Activated CD8-positive, alpha-beta memory T cell treated with anti-CD3 and anti-CD28 coated beads for 48 hours (primary cell): ENCODE measurements around the gene ZNF605.
"Not testable (repeated sequence)": the region's sequence is repeated elsewhere in the genome, so short reads cannot be mapped to it uniquely, and the experiment has no call there.

Experiments used
- DNase-seq, 3 experiments: peaks; one replicate each; pipeline ENCODE4 v3.0.0-alpha.2; 2020; ENCODE audit warnings: low read depth in 2 of 3, low spot score in 2 of 3

ZNF605 gene

DNA sequence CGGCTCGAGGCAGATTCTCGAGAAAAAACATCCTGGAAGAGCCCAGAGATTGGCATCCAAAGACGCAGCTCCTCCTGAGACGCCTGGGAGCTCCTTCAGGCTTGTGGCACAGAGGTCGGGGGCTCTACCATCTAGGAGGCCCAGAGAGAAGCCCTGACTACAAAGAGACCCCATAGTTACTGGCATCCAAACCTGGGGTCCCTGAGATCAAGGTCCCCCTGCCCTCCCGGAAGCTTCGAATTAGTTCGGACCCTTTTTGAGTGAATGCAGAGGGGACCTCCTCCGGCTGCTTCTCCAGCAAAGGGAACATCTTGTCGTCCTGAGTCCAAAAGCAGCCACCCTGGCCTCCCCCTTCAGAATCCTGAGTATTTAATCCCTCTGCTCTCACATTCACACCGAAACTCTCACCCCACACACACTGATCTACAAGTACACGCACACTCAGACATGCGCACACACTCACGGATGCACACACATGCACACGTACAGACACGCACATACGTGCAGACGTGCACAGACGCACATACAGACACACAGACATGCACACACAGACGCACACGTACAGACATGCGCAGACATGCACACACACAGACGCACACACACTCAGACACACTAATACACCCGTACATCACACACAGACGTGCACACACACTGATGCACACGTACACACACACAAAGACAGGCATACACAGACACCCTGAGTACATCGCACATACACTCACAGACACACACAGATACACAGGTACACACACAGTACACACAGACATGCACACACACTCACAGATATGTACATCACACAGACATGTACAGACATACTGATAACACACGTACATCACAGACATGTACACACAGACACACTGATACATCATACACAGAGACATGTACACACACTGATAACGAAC, 5.9 kb downstream of the ZNF605 start:
- DNase-seq = no peak

GRCh38 chr12:132948146-132949066, 7.7 kb downstream of the ZNF605 start:
- no peak for DNase-seq

GRCh38 chr12:132946246-132946820, 9.8 kb downstream of the ZNF605 start:
- no peak for DNase-seq

DNA sequence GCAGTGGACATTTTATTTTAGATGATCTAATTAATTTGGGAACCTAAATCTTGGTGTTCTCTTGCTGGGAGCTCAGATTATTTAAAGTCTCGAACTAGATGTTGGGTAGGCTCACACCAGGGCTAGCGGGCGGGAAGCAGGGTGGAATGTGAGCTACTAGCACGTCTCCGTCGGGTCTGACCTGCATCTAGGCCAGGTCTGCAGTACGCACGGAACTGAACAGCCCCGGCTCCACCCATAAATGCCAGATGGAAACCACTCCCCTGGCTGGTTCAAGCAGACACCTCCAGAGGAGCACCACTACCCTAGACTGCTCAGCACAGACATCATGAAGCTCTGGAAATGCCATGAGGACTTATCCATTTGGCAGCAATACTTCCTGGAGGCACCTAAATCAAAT, 10.3 kb downstream of the ZNF605 start:
- no peak for DNase-seq

- no peak for DNase-seq
Measured at GRCh38 chr12:132942611-132943010, 13.5 kb downstream of the ZNF605 start.

DNA sequence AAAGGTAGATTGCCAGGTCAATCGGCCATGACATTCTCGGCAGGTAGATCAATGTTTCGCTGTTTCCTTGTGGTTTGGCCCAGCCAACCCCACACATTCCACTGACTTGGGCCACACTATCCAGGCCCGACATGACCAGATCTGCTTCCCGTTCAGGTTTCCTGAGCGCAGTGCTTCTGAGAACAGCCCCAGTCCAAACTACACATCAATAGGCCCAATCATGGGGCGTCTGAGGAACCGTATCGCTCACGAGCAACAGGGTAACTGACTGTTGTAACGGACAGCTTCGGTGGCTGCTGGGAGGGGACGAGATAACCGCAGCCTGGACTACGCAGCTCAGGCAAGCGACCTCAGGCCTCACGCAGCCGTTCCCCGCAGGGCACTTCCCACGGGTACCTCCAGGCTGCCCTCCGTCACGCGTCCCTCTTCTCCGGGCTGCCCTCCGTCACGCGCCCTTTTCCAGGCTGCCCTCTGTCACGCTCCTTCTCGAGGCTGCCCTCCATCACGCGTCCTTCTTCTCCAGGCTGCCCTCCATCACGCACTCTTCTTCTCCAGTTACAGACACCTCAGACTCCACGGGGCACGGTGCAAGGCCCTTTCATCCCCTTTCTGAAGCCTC, 14.7 kb downstream of the ZNF605 start:
- no peak for DNase-seq

DNA sequence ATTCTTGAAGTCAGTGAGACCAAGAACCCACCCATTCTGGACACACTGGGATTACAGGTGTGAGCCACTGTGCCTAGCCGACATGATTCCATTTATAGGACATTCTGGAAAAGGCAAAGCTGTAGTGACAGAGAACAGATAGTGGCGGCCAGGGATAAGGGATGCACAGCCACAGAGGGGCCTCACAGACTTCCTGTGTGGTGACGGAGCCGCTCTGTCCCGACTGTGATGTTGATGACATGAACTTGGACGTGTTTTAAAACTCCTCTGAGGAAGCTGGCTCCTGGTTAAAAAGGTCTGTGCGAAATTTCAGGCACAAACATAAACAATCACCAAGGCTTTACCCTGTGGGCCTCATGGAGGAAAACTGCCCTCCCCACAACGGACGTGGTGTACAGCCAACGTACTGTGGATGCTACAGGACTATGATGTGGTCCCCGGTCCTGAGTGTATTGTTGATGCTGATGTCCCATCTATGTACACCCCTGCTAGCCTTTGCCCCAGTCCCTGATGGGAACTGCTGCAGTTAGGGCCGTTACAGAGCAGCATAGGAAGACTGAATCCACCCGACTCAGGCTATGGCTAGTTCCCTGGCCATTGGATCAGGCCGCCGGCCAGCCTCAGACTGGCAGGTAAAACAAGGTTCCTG, 15.9 kb downstream of the ZNF605 start:
- DNase-seq = no peak

DNA sequence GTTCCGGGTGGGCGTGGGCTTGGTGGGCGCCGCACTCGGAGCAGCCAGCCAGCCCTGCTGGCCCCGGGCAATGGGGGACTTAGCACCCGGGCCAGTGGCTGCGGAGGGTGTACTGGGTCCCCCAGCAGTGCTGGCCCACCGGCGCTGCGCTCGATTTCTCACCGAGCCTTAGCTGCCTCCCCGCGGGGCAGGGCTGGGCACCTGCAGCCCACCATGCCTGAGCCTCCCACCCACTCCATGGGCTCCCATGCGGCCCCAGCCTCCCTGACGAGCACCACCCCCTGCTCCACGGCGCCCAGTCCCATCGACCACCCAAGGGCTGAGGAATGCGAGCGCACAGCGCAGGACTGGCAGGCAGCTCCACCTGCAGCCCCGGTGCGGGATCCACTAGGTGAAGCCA, 17.3 kb downstream of the ZNF605 start:
- DNase-seq = not testable (repeated sequence)

DNA sequence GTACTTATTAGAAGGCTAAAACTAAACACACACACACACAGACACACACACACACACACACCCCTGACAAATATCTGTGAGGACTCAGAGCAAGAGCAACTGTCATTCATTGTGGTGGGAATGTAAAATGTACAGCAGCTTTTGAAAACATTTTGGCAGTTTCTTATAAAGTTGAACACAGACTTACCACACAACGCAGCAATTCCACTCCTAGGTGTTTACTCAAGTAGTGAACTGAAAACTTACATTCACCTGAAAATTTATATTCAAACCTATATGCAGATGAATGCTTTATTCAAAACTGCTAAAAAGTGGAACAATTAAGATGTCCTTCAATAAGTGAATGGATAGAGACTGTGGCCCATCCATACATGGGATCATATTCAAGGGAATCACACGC, 18.6 kb downstream of the ZNF605 start:
- no peak for DNase-seq

DNA sequence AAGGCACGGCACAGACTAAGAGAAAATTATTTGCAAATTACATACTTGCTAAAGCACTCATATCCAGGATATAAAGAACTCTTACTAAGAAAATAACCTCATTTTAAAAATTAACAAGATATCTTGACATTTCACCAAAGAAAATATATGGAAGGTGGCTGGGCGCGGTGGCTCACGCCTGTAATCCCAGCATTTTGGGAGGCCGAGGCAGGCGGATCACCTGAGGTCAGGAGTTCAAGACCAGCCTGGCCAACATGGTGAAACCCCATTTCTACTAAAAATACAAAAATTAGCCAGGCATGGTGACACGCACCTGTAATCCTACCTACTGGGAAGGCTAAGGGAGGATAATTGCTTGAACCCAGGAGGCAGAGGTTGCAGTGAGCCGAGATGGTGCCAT, 19.2 kb downstream of the ZNF605 start:
- not testable (repeated sequence) for DNase-seq

DNA sequence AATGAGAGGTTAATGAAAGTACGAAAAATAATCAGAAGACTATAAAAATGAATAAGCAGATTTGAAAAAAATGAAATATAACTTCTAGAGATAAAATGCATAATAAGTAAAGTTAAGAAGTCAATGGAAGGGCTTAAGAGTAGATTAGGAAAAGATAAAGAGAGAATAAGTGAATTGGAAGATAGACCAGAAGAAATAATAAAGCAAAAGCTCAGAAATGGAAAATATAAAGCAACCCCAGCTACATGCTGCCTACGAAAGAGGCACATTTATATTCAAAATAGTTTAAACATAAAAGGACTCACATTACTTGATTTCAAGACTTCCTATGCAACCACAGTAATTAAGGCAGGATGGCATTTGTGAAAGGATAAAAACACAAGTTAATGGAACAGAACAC, 19.9 kb downstream of the ZNF605 start:
- no peak for DNase-seq

DNA sequence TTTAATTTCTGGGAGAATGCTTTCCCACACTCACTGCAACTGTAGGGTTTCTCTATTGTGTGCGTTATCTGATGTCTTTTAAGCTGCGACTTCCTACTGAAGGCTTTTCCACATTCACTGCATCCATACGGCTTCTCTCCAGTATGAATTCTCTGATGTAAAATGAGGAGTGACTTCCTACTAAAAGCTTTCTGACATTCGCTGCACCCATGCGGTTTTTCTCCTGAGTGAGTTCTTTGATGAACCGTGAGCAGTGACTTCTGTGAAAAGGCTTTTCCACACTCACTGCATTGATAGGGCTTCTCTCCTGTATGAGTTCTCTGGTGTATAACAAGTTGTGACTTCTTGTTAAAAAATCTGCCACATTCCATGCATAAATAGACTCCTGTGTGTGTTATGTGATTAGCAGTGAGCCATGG, 29.7 kb downstream of the ZNF605 start:
- no peak for DNase-seq

- DNase-seq = no peak
Measured at GRCh38 chr12:132925597-132926414, 30.3 kb downstream of the ZNF605 start.

- no peak for DNase-seq
Measured at GRCh38 chr12:132924356-132924755, 31.8 kb downstream of the ZNF605 start.

- DNase-seq = no peak
Measured at GRCh38 chr12:132923356-132923909, 32.7 kb downstream of the ZNF605 start.

DNA sequence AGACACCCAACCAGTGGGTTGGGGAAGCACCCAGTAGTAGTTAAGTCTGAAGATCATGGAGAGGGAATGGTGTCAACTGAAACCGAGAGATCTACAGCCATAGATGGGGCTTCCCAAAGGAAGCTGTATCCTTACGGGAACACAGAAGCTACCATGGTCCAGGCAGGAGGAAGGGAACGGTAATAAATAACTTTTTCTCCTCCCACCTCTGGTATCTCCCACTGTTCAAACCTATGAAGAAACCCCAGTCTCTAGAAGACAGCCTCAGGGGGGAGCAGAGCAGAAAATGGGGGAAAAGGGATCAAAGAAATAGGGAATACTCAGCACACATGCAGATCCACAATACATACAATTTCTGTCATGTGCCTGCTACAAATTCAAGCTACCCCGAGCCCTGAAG, 33.4 kb downstream of the ZNF605 start:
- no peak for DNase-seq

GRCh38 chr12:132921685-132922084, 34.4 kb downstream of the ZNF605 start:
- no peak for DNase-seq

DNA sequence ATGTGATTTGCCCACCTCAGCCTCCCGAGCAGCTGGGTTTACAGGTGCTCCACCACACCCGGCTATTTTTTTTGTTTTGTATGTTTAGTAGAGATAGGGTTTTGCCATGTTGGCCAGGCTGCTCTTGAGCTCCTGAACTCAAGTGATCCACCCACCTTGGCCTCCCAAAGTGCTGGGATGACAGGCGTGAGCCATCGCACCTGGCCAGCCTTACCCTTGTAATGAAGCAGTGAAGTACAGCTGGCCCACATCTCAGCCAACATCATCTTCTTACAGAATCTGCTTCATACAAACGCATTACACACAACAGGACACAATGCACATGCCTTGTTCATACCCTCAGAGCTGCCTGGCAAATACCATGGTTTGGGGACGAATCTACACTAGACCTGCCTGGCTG, 37.4 kb downstream of the ZNF605 start:
- DNase-seq = no peak

GRCh38 chr12:132909030-132909368, 47.1 kb downstream of the ZNF605 start:
- DNase-seq = no peak
